PC-9 (cell line): ENCODE measurements around the gene CMTM8.

ENCODE experiments used
- CTCF ChIP-seq: fragments of 200-600 bp; sonication (generic); conservative IDR thresholded peaks from 2 replicates; pipeline ENCODE4 v1.6.1; 2017; ENCODE audit warnings: mixed run types, antibody characterized with exemption, mild to moderate bottlenecking, moderate library complexity
- EZH2 ChIP-seq: fragments of 200-600 bp; sonication (generic); IDR thresholded peaks from 2 replicates; pipeline ENCODE4 v1.8.0; 2017; ENCODE audit warnings: antibody characterized with exemption, low read depth

GRCh38 chr3:32258869-32259268 lies 20.4 kb downstream of the CMTM8 start:
- no peak for TF ChIP-seq CTCF
- TF ChIP-seq EZH2, result no peak
